ENCODE data around the gene FXYD6. TPM values are rescaled to one million over a fixed set of nuclear protein-coding genes. Genes with fewer than 3 reads are reported as not detected.

FXYD6 gene
- total and polyA plus RNA-seq, 2 of the 8 experiments (the other 6 are each of a cell fraction or from before 2014, with no cell fraction given) = 44.6 to 117 TPM

- Histone ChIP-seq H3K27me3 (replicated peaks in 1 of 4; ENCODE audit: control insufficient read depth in 3 of 4, extremely low read depth in 1 of 4, insufficient read depth in 3 of 4, low read length in 3 of 4) (no peaks in the 10 kb centered on the region; a peak in 1 of 7 replicates), H3K79me2 (ENCODE audit: control insufficient read depth in 1 of 2, insufficient read depth in 2 of 2, low read length in 2 of 2) (no peaks in the 10 kb centered on the region), H3K36me3 (ENCODE audit: control insufficient read depth in 2 of 4, insufficient read depth in 4 of 4, low read length in 3 of 4) (no peaks in the 10 kb centered on the region), H3K56ac (replicated peaks; ENCODE audit: insufficient read length, low read depth, low read length) (no peak overlapping the region), H3K9ac (replicated peaks in 1 of 4; ENCODE audit: extremely low read depth in 1 of 4, low read depth in 3 of 4, low read length in 3 of 4) (no peak overlapping the region), H3K4me1 (replicated peaks in 1 of 4; ENCODE audit: control insufficient read depth in 3 of 4, insufficient read depth in 4 of 4, low read length in 3 of 4) (peaks cover 0 to 8% (median 4%) of the 10 kb centered on the region in 4 experiments; a peak in 6 of 7 replicates), H4K5ac (ENCODE audit: insufficient read length, low read depth, low read length) (no peak overlapping the region), H4K91ac (replicated peaks; ENCODE audit: insufficient read length, low read length) (no peak overlapping the region), H3K14ac (ENCODE audit: insufficient read length) (no peak overlapping the region), H3K23ac (ENCODE audit: insufficient read length) (no peak overlapping the region), H2BK15ac (ENCODE audit: low read length) (no peak overlapping the region; the same call in 1 of the 2 replicates), H3K9me3 (ENCODE audit: insufficient read depth in 2 of 2, low read depth in 1 of 2, low read length in 1 of 2) (no peaks in the 10 kb centered on the region), H3K27ac (ENCODE audit: low read depth, low read length) (no peak overlapping the region), H2BK20ac (ENCODE audit: low read length) (no peak overlapping the region), H3K4me3 (ENCODE audit: extremely low read depth in 1 of 4, insufficient read depth in 2 of 4, low read depth in 3 of 4, low read length in 4 of 4) (no peak overlapping the region), H2BK120ac (replicated peaks; ENCODE audit: low read depth, low read length) (no peak overlapping the region), H3K79me1 (ENCODE audit: low read depth, low read length) (no peaks in the 10 kb centered on the region), H2BK5ac (ENCODE audit: low read depth, low read length) (no peak overlapping the region), H3K18ac (ENCODE audit: extremely low read depth, low read length) (no peak overlapping the region), H3K23me2 (ENCODE audit: low read depth, low read length) (no peaks in the 10 kb centered on the region), H3K4ac (replicated peaks; ENCODE audit: insufficient read length, low read depth, low read length) (no peak overlapping the region), H2AK5ac (ENCODE audit: low read depth, low read length) (no peak overlapping the region), H3K4me2 (ENCODE audit: insufficient read depth in 1 of 2, low read depth in 2 of 2, low read length in 2 of 2) (no peak overlapping the region), H4K8ac (ENCODE audit: extremely low read depth, insufficient read depth, low read length) (no peak overlapping the region), H4K20me1 (replicated peaks in 1 of 2; ENCODE audit: control insufficient read depth in 1 of 2, insufficient read depth in 2 of 2, low read length in 2 of 2) (no peaks in the 10 kb centered on the region), H2AFZ (ENCODE audit: low read length) (no peak overlapping the region), H2BK12ac (ENCODE audit: low read depth, low read length) (no peak overlapping the region)
- DNase-seq (ENCODE audit: low read depth in 1 of 2, low spot score in 2 of 2) (no peak), FAIRE-seq (no peak)
- POLR2A ChIA-PET (ENCODE audit: partially characterized antibody) = interaction anchor here (1.0 kb wide), 1 partner anchor 8 kb away, joined by 3 read pairs; no protein-coding TSS in a partner anchor
- CTCF ChIA-PET (ENCODE audit: partially characterized antibody) = interaction anchor here (0.6 to 14.8 kb wide), 13 partner anchors 9 to 155 kb away, joined by 3 to 143 read pairs (median 3); no protein-coding TSS in a partner anchor
- WGBS, 2 experiments (ENCODE audit: extremely low coverage in 1 of 2, insufficient coverage in 1 of 2, insufficient read length in 1 of 2, insufficient replicate concordance in 2 of 2, low coverage in 1 of 2, low lambda C conversion rate in 2 of 2, missing lambda C conversion rate in 1 of 2) = 94% methylated on average over 11 of the region's 11 CpGs; no CpG with 5 or more reads in 1 of the 2 experiments
- TF ChIP-seq BACH1 (IDR thresholded peaks at IDR 0.05; ENCODE audit: low read length) = no peak
- TF ChIP-seq MAX (IDR thresholded peaks at IDR 0.05) = no peak
- TF ChIP-seq ASH2L (IDR thresholded peaks at IDR 0.05; ENCODE audit: low read length) = no peak
- no peak for TF ChIP-seq RXRA (IDR thresholded peaks at IDR 0.05; ENCODE audit: insufficient read depth, low read depth, low read length)
- no peak for TF ChIP-seq NANOG (IDR thresholded peaks at IDR 0.05; ENCODE audit: insufficient read depth, low read depth, low read length, poor library complexity, severe bottlenecking)
- no peak for TF ChIP-seq SRF (IDR thresholded peaks at IDR 0.05; ENCODE audit: low read depth, low read length)
- TF ChIP-seq SIX5 (IDR thresholded peaks at IDR 0.05; ENCODE audit: low read depth, low read length) = no peak
- TF ChIP-seq GABPA (IDR thresholded peaks at IDR 0.05; ENCODE audit: borderline replicate concordance, insufficient read depth, low read length) = no peak
- TF ChIP-seq CBX8 (IDR thresholded peaks at IDR 0.05; ENCODE audit: borderline replicate concordance, low read depth, low read length) = no peak
- TF ChIP-seq USF2 (IDR thresholded peaks at IDR 0.05; ENCODE audit: low read length) = no peak
- no peak for TF ChIP-seq RAD21 (IDR thresholded peaks at IDR 0.05 in 1 of 2, conservative IDR thresholded peaks at IDR 0.05 in 1 of 2; ENCODE audit: low read depth in 2 of 2, low read length in 2 of 2)
These were observed 48.9 kb upstream of the FXYD6 start for GRCh38 chr11:117925198-117925925.
